ENCODE results near the gene CBY2. TPM values are rescaled to one million over a fixed set of nuclear protein-coding genes. Genes with fewer than 3 reads are reported as not detected.

Gene CBY2
- total and polyA plus RNA-seq, 2 donors (not counting 1 experiment from before 2014, with no cell fraction given), result not detected

- Mint-ChIP-seq H3K4me3 (no peak overlapping the region), H3K9me3 (ENCODE audit: insufficient read depth) (no peaks in the 10 kb centered on the region), H3K4me1 (no peaks in the 10 kb centered on the region), H3K27me3 (peaks cover 12% of the 10 kb centered on the region), H3K27ac (no peak overlapping the region)
- intact Hi-C loops (cut with micrococcal nuclease), result no loop called here
- no peak for TF ChIP-seq CTCF (IDR thresholded peaks at IDR 0.05)
- no peak for TF ChIP-seq EZH2 (IDR thresholded peaks at IDR 0.05; ENCODE audit: borderline replicate concordance, insufficient read depth, low read depth, low read length, poor library complexity, severe bottlenecking)
- Histone ChIP-seq H3K4me1 (ENCODE audit: control insufficient read depth in 2 of 2, insufficient read depth in 2 of 2, low read length in 2 of 2) (no peaks in the 10 kb centered on the region), H3K9me3 (ENCODE audit: control extremely low read depth in 1 of 3, control insufficient read depth in 2 of 3, insufficient read depth in 1 of 3, low read length in 2 of 3) (no peaks in the 10 kb centered on the region), H3K27me3 (replicated peaks in 1 of 4; ENCODE audit: control extremely low read depth in 1 of 4, control insufficient read depth in 3 of 4, insufficient read depth in 4 of 4, low read length in 3 of 4) (peaks cover 0 to 2% (median 0%) of the 10 kb centered on the region in 4 experiments), H3K79me2 (ENCODE audit: control insufficient read depth, insufficient read depth, low read length) (no peaks in the 10 kb centered on the region), H3K9ac (ENCODE audit: low read length) (no peak overlapping the region), H4K20me1 (ENCODE audit: control insufficient read depth, insufficient read depth, low read length, poor library complexity, severe bottlenecking) (no peaks in the 10 kb centered on the region), H3K27ac (ENCODE audit: low read length in 2 of 2) (no peak overlapping the region), H3K4me3 (ENCODE audit: control extremely low read depth in 1 of 5, extremely low read depth in 1 of 5, insufficient read depth in 1 of 5, low read depth in 2 of 5, low read length in 4 of 5) (no peak overlapping the region), H3K36me3 (replicated peaks in 1 of 2; ENCODE audit: control extremely low read depth in 1 of 2, control insufficient read depth in 1 of 2, extremely low read depth in 1 of 2, insufficient read depth in 2 of 2, low read length in 1 of 2) (no peaks in the 10 kb centered on the region), H2AFZ (ENCODE audit: insufficient read depth, low read depth, low read length, poor library complexity, severe bottlenecking) (no peak overlapping the region), H3K4me2 (replicated peaks; ENCODE audit: low read depth, low read length, poor library complexity, severe bottlenecking) (no peak overlapping the region)
- POLR2A ChIA-PET, result no interaction called here
- WGBS (ENCODE audit: insufficient coverage), result 83% methylated on average over 1 of the region's 3 CpGs
- ATAC-seq (ENCODE audit: low read depth) (no peak), DNase-seq (no peak)
- CTCF ChIA-PET, result no interaction called here
These were observed 42.9 kb downstream of the CBY2 start for GRCh38 chr13:45744979-45745378.

GRCh38 chr13:45747071-45747470 lies 45.0 kb downstream of the CBY2 start:
- H3K4me1 ChIP-seq (ENCODE audit: control insufficient read depth in 2 of 2, insufficient read depth in 2 of 2, low read length in 2 of 2), result no peaks in the 10 kb centered on the region
- POLR2A ChIA-PET, result no interaction called here
- H3K36me3 ChIP-seq (replicated peaks in 1 of 2; ENCODE audit: control extremely low read depth in 1 of 2, control insufficient read depth in 1 of 2, extremely low read depth in 1 of 2, insufficient read depth in 2 of 2, low read length in 1 of 2), result no peaks in the 10 kb centered on the region
- no peak overlapping the region for H3K4me3 ChIP-seq (ENCODE audit: control extremely low read depth in 1 of 5, extremely low read depth in 1 of 5, insufficient read depth in 1 of 5, low read depth in 2 of 5, low read length in 4 of 5)
- no CpG with 5 or more reads among the region's 2 CpGs for WGBS (ENCODE audit: insufficient coverage)
- H3K4me2 ChIP-seq (replicated peaks; ENCODE audit: low read depth, low read length, poor library complexity, severe bottlenecking), result no peak overlapping the region
- ATAC-seq (ENCODE audit: low read depth) (no peak), DNase-seq (no peak)
- no peaks in the 10 kb centered on the region for H3K79me2 ChIP-seq (ENCODE audit: control insufficient read depth, insufficient read depth, low read length)
- Mint-ChIP-seq H3K4me1 (no peaks in the 10 kb centered on the region), H3K27ac (no peak overlapping the region), H3K27me3 (peaks cover 18% of the 10 kb centered on the region), H3K9me3 (ENCODE audit: insufficient read depth) (no peaks in the 10 kb centered on the region), H3K4me3 (no peak overlapping the region)
- intact Hi-C loops (cut with micrococcal nuclease), result no loop called here
- no peak overlapping the region for H2AFZ ChIP-seq (ENCODE audit: insufficient read depth, low read depth, low read length, poor library complexity, severe bottlenecking)
- no peak overlapping the region for H3K9ac ChIP-seq (ENCODE audit: low read length)
- no peaks in the 10 kb centered on the region for H4K20me1 ChIP-seq (ENCODE audit: control insufficient read depth, insufficient read depth, low read length, poor library complexity, severe bottlenecking)
- H3K9me3 ChIP-seq (ENCODE audit: control extremely low read depth in 1 of 3, control insufficient read depth in 2 of 3, insufficient read depth in 1 of 3, low read length in 2 of 3), result no peaks in the 10 kb centered on the region
- no peak overlapping the region for H3K27ac ChIP-seq (ENCODE audit: low read length in 2 of 2)
- CTCF ChIA-PET, result no interaction called here
- peaks cover 0 to 2% (median 0%) of the 10 kb centered on the region in 4 experiments for H3K27me3 ChIP-seq (replicated peaks in 1 of 4; ENCODE audit: control extremely low read depth in 1 of 4, control insufficient read depth in 3 of 4, insufficient read depth in 4 of 4, low read length in 3 of 4)
- TF ChIP-seq EZH2 (IDR thresholded peaks at IDR 0.05; ENCODE audit: borderline replicate concordance, insufficient read depth, low read depth, low read length, poor library complexity, severe bottlenecking) (no peak), CTCF (IDR thresholded peaks at IDR 0.05) (no peak)

All from B cell (primary cell).